HL-60/S4 treated with phorbol 12-myristate 13-acetate at 8.2 ng/mL for 4 days and 3 days (cell line): ENCODE data around the gene SPAG9.

Experiments
- in situ Hi-C: fragments of 300-500 bp; cut with MboI; formaldehyde crosslinking; loops from 2 replicates; pipeline ENCODE4 v1.15.0; 2022; ENCODE audit warnings: low sequenced_read_pairs

SPAG9 gene, protein sequence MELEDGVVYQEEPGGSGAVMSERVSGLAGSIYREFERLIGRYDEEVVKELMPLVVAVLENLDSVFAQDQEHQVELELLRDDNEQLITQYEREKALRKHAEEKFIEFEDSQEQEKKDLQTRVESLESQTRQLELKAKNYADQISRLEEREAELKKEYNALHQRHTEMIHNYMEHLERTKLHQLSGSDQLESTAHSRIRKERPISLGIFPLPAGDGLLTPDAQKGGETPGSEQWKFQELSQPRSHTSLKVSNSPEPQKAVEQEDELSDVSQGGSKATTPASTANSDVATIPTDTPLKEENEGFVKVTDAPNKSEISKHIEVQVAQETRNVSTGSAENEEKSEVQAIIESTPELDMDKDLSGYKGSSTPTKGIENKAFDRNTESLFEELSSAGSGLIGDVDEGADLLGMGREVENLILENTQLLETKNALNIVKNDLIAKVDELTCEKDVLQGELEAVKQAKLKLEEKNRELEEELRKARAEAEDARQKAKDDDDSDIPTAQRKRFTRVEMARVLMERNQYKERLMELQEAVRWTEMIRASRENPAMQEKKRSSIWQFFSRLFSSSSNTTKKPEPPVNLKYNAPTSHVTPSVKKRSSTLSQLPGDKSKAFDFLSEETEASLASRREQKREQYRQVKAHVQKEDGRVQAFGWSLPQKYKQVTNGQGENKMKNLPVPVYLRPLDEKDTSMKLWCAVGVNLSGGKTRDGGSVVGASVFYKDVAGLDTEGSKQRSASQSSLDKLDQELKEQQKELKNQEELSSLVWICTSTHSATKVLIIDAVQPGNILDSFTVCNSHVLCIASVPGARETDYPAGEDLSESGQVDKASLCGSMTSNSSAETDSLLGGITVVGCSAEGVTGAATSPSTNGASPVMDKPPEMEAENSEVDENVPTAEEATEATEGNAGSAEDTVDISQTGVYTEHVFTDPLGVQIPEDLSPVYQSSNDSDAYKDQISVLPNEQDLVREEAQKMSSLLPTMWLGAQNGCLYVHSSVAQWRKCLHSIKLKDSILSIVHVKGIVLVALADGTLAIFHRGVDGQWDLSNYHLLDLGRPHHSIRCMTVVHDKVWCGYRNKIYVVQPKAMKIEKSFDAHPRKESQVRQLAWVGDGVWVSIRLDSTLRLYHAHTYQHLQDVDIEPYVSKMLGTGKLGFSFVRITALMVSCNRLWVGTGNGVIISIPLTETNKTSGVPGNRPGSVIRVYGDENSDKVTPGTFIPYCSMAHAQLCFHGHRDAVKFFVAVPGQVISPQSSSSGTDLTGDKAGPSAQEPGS (N-terminal part only)

GRCh38 chr17:51120739-51121619, at the start of gene SPAG9:
SPAG9 (minus strand) TSS chr17:51120868; CDS start chr17:51120656, 212 bp downstream.
- in situ Hi-C loops = no loop called here

DNA sequence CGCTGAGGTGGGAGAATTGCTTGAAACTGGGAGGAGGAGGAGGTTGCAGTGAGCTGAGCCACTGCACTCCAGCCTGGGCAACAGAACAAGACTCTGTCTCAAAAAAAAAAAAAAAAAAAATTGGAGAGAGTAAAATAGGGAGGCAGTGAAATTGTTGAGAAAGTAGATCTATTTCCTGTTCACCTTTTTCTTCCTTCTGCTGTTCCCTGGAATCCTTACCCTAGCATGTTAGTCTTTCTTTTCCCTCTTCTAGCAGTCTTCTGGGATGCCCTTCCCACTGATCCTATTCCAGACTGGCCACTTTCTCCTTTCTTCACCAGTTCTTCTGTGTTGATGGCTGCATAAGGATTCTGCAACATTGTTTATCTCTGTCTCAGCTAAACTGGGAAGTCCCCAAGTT, 48.7 kb upstream of the SPAG9 start:
- in situ Hi-C loops = no loop called here

- in situ Hi-C loops = no loop called here
These were observed 46.6 kb upstream of the SPAG9 start for GRCh38 chr17:51166987-51167931.

- in situ Hi-C loops = no loop called here
These were observed 45.7 kb upstream of the SPAG9 start, which contains the start of gene NME2 for GRCh38 chr17:51166198-51166986. NME2 (plus strand) TSS chr17:51166411; CDS start chr17:51166831, 420 bp downstream.

- in situ Hi-C loops = no loop called here
These were observed 45.1 kb upstream of the SPAG9 start for GRCh38 chr17:51165680-51166197.

- in situ Hi-C loops = no loop called here
These were observed 44.4 kb upstream of the SPAG9 start for GRCh38 chr17:51164911-51165679.

GRCh38 chr17:51161541-51161940, 40.9 kb upstream of the SPAG9 start:
- in situ Hi-C loops = no loop called here

DNA sequence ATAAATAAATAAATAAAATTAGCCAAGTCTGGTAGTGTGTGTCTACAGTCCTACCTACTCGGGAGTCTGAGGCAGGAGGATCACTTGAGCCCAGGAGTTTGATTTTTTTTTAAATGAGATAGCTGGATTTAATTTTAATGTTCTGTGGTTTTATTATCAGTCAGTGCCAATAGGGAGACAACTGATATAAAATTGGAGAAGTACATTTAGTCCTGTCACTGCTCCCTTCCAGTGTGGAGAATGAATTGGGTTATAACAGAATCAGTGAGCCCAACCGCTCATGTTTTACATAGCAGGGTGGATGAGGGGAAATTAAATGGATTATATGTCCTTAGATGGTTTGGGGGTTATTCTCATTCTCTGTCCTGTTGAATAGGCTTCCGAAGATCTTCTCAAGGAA, 38.9 kb upstream of the SPAG9 start:
- in situ Hi-C loops = loop anchor here (10.0 kb wide), 1 partner anchor 145 kb away; no protein-coding TSS in a partner anchor

GRCh38 chr17:51155416-51155815, 34.7 kb upstream of the SPAG9 start:
- in situ Hi-C loops = loop anchor here (10.0 kb wide), 1 partner anchor 141 kb away; no protein-coding TSS in a partner anchor

GRCh38 chr17:51154176-51154575, 33.5 kb upstream of the SPAG9 start:
- in situ Hi-C loops = loop anchor here (10.0 kb wide), 1 partner anchor 139 kb away; no protein-coding TSS in a partner anchor

GRCh38 chr17:51153210-51154072, 32.8 kb upstream of the SPAG9 start, which contains the start of gene NME1:
NME1 (plus strand) TSS chr17:51153559; CDS start chr17:51155655, 2,096 bp downstream.
- in situ Hi-C loops = loop anchor here (10.0 kb wide), 1 partner anchor 139 kb away; no protein-coding TSS in a partner anchor

GRCh38 chr17:51152766-51153209, 32.1 kb upstream of the SPAG9 start:
- in situ Hi-C loops = loop anchor here (10.0 kb wide), 1 partner anchor 138 kb away; no protein-coding TSS in a partner anchor

GRCh38 chr17:51150932-51151331, 30.3 kb upstream of the SPAG9 start:
- in situ Hi-C loops = loop anchor here (10.0 kb wide), 1 partner anchor 136 kb away; no protein-coding TSS in a partner anchor

- in situ Hi-C loops = no loop called here
These were observed 28.5 kb upstream of the SPAG9 start for GRCh38 chr17:51149163-51149562.

DNA sequence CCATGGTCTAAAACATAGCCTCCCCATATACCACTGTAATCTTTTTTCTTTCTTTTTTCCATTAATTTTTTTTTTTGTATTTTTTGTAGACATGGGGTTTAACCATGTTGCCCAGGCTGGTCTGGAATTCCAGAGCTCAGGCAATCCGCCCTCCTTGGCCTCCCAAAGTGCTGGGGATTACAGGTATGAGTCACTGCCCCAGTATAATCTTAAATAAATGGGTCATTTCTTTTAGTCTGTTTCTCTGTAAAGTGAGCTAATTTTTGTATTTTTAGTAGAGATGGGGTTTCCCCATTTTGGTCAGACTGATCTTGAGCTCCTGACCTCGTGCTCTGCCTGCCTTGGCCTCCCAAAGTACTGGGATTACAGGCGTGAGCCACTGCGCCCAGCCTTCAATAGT, 27.0 kb upstream of the SPAG9 start:
- in situ Hi-C loops = no loop called here
